GM23338 (cell line): Measurements from ENCODE around the gene HCST.

ENCODE experiments used
- CREB1 ChIP-seq: fragments of 250-450 bp; sonication (Bioruptor Pico); IDR thresholded peaks from 2 replicates; pipeline ENCODE4 v1.5.0; 2020; ENCODE audit warnings: low read depth, mild to moderate bottlenecking, moderate library complexity
- EZH2phosphoT487 ChIP-seq: fragments of 200-600 bp; sonication (generic); IDR thresholded peaks from one replicate; pipeline ENCODE4 v1.8.1; 2018; ENCODE audit warnings: antibody characterized with exemption; ENCODE audit not compliant: unreplicated experiment
- JUNB ChIP-seq: IDR thresholded peaks from one replicate; pipeline ENCODE4 v1.6.1; 2016; ENCODE audit warnings: antibody characterized with exemption; ENCODE audit not compliant: unreplicated experiment
- POLR2AphosphoS5 ChIP-seq: IDR thresholded peaks from 2 replicates; pipeline ENCODE4 v1.6.1; 2016; ENCODE audit warnings: antibody characterized with exemption, low read depth
- TF ChIP-seq, protein P1 (sequence below), 2 experiments: fragments of 200-600 bp in 1 of 2; sonication (generic) in 1 of 2; conservative IDR thresholded peaks; 2 replicates each; pipeline versions ENCODE4 v1.5.1 to v1.6.1; 2016 to 2017; ENCODE audit warnings: antibody characterized with exemption in 2 of 2, low read depth in 2 of 2, mild to moderate bottlenecking in 2 of 2, moderate library complexity in 1 of 2

DNA sequence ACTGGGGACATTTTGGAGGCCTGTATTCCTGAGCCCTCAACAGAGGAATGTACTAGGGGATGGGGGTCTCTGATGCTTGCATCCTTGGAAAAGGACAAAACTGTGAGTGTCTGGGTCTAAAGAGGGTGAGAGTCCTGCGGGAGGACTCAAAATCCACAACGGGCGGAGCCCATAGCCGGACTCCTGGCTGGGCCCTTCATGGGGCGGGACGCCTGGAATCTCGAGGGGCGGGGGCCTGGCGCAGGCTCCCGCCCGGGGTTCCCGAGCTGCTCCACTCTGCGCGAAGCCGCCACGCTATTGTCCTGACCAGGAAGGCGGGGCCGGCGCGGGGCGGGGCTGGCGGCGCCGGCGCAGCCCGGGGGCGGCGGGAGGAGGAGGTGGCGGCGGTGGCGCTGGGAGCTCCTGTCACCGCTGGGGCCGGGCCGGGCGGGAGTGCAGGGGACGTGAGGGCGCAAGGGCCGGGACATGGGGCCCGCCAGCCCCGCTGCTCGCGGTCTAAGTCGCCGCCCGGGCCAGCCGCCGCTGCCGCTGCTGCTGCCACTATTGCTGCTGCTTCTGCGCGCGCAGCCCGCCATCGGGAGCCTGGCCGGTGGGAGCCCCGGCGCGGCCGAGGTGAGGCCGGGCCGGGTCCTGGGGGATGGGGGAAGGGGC is 34.0 kb upstream of the HCST start, which contains the start of gene APLP1:
- TF ChIP-seq, protein P1, sequence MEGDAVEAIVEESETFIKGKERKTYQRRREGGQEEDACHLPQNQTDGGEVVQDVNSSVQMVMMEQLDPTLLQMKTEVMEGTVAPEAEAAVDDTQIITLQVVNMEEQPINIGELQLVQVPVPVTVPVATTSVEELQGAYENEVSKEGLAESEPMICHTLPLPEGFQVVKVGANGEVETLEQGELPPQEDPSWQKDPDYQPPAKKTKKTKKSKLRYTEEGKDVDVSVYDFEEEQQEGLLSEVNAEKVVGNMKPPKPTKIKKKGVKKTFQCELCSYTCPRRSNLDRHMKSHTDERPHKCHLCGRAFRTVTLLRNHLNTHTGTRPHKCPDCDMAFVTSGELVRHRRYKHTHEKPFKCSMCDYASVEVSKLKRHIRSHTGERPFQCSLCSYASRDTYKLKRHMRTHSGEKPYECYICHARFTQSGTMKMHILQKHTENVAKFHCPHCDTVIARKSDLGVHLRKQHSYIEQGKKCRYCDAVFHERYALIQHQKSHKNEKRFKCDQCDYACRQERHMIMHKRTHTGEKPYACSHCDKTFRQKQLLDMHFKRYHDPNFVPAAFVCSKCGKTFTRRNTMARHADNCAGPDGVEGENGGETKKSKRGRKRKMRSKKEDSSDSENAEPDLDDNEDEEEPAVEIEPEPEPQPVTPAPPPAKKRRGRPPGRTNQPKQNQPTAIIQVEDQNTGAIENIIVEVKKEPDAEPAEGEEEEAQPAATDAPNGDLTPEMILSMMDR (conservative IDR thresholded peaks at IDR 0.05; ENCODE audit: low read depth in 2 of 2), result no peak
- TF ChIP-seq EZH2phosphoT487 (no peak), CREB1 (CRISPR knock-in tag) (no peak), JUNB (no peak), POLR2AphosphoS5 (no peak)
